Osteocyte (in vitro differentiated cells): ENCODE measurements around the gene AMDHD1. TPM values are rescaled to one million over a fixed set of nuclear protein-coding genes. Genes with fewer than 3 reads are reported as not detected.

ENCODE experiments used
- DNase-seq: peaks from one replicate; pipeline ENCODE4 v3.0.0; 2021; ENCODE audit warnings: mixed read lengths; ENCODE audit not compliant: unreplicated experiment; ENCODE audit errors: extremely low spot score
- H3K27ac Mint-ChIP-seq: one replicate; pipeline ENCODE4 v1.8.0; 2021; ENCODE audit warnings: mild to moderate bottlenecking, mixed read lengths; ENCODE audit not compliant: unreplicated experiment
- H3K27me3 Mint-ChIP-seq: one replicate; pipeline ENCODE4 v1.8.0; 2021; ENCODE audit warnings: mixed read lengths; ENCODE audit not compliant: unreplicated experiment
- H3K36me3 Mint-ChIP-seq: one replicate; pipeline ENCODE4 v1.8.0; 2021; ENCODE audit warnings: mixed read lengths; ENCODE audit not compliant: unreplicated experiment
- H3K4me1 Mint-ChIP-seq: one replicate; pipeline ENCODE4 v1.8.0; 2021; ENCODE audit warnings: mixed read lengths; ENCODE audit not compliant: unreplicated experiment
- H3K4me3 Mint-ChIP-seq: one replicate; pipeline ENCODE4 v1.8.0; 2021; ENCODE audit warnings: mild to moderate bottlenecking, moderate library complexity, mixed read lengths; ENCODE audit not compliant: unreplicated experiment
- H3K9me3 Mint-ChIP-seq: one replicate; pipeline ENCODE4 v1.8.0; 2021; ENCODE audit warnings: mixed read lengths; ENCODE audit not compliant: unreplicated experiment
- total RNA-seq: library from RNA; stranded (reverse); gene quantifications from 2 replicates; pipeline ENCODE4 v1.2.1, GENCODE V29; 2021
- TF ChIP-seq, protein P1 (sequence below): fragments of 200-600 bp; sonication (generic); IDR thresholded peaks from 2 replicates; pipeline ENCODE4 v1.5.0; 2021; ENCODE audit warnings: antibody characterized with exemption, mild to moderate bottlenecking, moderate library complexity

The AMDHD1 gene
- total RNA-seq, 1 donor from 2014 or later, result not detected

DNA sequence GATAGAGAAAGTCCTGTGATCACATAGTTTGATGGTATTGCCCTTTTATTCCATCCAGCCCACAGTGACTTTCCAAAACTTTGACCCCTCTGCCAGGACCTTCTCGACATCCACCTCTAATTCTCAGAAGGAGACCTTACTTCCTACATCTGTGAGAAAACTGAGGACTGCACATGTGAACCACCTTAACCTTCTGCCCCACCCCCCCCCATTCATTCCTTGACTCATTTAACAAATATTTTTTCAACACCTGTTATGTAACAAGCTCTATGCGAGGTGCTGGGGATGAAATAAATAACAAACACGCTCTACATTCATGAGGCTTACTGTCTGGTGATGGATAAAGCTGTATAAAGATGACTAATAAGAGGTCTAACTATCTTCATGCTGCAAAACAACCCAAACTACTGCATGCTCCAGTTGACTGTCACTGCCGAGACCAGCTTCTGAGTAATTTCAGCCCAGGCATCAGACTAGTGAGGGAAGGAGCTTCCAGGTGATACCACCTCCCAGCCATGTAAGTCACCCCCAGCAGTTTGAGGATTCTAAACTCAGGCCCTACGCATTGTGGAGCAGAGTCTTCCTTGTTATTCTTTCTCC lies 54.9 kb downstream of the AMDHD1 start:
- TF ChIP-seq, protein P1, sequence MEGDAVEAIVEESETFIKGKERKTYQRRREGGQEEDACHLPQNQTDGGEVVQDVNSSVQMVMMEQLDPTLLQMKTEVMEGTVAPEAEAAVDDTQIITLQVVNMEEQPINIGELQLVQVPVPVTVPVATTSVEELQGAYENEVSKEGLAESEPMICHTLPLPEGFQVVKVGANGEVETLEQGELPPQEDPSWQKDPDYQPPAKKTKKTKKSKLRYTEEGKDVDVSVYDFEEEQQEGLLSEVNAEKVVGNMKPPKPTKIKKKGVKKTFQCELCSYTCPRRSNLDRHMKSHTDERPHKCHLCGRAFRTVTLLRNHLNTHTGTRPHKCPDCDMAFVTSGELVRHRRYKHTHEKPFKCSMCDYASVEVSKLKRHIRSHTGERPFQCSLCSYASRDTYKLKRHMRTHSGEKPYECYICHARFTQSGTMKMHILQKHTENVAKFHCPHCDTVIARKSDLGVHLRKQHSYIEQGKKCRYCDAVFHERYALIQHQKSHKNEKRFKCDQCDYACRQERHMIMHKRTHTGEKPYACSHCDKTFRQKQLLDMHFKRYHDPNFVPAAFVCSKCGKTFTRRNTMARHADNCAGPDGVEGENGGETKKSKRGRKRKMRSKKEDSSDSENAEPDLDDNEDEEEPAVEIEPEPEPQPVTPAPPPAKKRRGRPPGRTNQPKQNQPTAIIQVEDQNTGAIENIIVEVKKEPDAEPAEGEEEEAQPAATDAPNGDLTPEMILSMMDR, result no peak
- Mint-ChIP-seq H3K4me1 (no peaks in the 10 kb centered on the region), H3K27ac (no peak overlapping the region), H3K9me3 (no peaks in the 10 kb centered on the region), H3K4me3 (no peak overlapping the region), H3K27me3 (no peaks in the 10 kb centered on the region), H3K36me3 (peaks cover 14% of the 10 kb centered on the region)
- DNase-seq, result no peak

DNA sequence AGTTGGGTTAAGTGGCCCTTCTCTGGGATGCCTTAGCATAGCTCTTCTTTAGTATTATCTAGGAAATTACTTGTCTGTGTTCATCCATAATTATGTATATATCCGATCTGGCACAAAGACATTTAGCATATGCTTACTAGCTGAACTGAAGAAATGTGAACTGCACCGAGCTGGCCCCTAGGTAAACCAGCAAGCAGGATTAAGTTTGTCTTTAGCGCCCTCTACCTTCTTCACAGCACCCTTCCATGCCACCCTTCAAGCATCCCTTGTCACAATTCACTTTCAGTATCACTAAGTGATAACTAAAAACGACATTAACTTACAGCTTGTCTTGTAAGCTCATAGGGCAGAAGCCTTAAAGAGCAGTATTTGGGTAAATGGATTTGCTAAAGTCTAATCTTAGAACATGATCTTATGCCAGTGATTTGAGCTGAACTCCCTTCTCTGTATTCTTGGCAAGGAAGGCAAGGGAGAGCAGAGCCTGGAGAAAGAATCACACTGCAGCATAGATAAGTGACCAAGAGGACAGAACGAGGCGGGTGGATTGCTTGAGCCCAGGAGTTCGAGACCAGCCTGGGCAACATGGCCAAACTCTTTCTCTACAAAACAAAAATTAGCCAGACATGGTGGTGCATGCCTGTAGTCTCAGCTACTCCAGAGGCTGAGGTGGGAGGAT lies 55.6 kb downstream of the AMDHD1 start:
- Mint-ChIP-seq H3K9me3 (no peaks in the 10 kb centered on the region), H3K36me3 (peaks cover 14% of the 10 kb centered on the region), H3K27me3 (no peaks in the 10 kb centered on the region), H3K4me3 (no peak overlapping the region), H3K27ac (no peak overlapping the region), H3K4me1 (no peaks in the 10 kb centered on the region)
- TF ChIP-seq, protein P1, result peak; percentile 77
- DNase-seq, result no peak

DNA sequence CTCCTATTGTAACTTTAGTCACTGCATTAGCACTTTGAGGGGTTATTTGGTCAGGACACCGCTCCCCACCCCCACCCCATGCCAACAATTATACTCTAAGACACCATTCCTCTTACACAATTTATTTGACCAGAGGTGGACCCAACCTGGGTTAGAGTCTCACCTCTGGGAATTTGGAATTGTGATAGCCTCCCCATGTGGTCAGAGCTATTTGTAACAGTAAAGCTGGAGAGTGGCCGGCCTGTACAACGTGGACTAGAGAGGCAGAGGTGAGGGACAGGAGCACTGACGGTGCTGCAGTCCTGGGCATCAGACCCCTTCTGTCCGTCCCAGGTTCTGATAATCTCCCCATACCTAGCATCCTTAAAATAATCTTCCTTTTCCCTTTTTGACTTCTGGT lies 56.4 kb downstream of the AMDHD1 start:
- H3K27ac Mint-ChIP-seq, result no peak overlapping the region
- H3K4me3 Mint-ChIP-seq, result no peak overlapping the region
- no peaks in the 10 kb centered on the region for H3K4me1 Mint-ChIP-seq
- DNase-seq, result no peak
- TF ChIP-seq, protein P1, result no peak
- peaks cover 18% of the 10 kb centered on the region for H3K36me3 Mint-ChIP-seq
- no peaks in the 10 kb centered on the region for H3K9me3 Mint-ChIP-seq
- no peaks in the 10 kb centered on the region for H3K27me3 Mint-ChIP-seq

DNA sequence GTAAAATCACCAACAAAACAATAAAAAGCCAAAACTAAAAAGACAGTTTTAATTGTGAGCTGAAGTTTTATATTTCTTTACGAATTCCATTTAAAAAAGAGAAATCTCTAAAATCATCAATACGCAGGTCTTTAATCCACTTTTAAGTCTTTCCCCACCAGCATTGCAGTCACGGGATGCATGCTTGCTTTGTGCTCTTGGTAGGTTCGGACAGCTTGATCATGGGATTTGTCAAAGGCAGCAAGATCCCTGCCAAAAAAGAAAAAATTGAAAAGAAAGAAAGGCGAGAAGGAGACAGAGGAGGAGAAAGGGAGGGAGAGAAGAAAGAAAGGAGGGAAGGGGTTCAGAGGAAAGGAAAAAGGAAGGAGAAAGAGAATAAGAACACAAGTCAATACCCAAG lies 57.7 kb downstream of the AMDHD1 start:
- Mint-ChIP-seq H3K9me3 (no peaks in the 10 kb centered on the region), H3K4me3 (no peak overlapping the region), H3K27me3 (no peaks in the 10 kb centered on the region), H3K27ac (no peak overlapping the region), H3K36me3 (peaks cover 30% of the 10 kb centered on the region), H3K4me1 (no peaks in the 10 kb centered on the region)
- TF ChIP-seq, protein P1, result no peak
- no peak for DNase-seq

DNA sequence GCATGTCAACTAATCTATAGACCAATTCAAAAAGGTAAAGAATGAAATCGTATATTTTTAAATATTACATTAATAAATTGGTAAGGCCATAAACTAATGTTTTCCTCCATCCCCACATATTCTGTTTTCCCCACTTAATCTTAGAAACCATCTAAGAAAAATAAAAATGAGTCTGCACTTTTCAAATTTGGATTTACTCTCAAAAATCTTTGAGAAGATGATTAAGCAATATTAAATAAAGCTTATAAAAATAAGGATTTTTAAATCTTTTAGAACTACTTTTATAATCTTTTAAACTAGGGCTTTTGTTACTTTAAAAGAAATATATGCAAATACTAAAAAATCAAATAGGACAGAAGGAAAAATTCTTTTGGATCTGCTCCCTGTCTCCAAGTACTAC lies 63.6 kb downstream of the AMDHD1 start:
- H3K36me3 Mint-ChIP-seq, result peaks cover 44% of the 10 kb centered on the region
- H3K4me3 Mint-ChIP-seq, result no peak overlapping the region
- TF ChIP-seq, protein P1, result no peak
- no peak overlapping the region for H3K27ac Mint-ChIP-seq
- no peak for DNase-seq
- no peaks in the 10 kb centered on the region for H3K27me3 Mint-ChIP-seq
- no peaks in the 10 kb centered on the region for H3K9me3 Mint-ChIP-seq
- H3K4me1 Mint-ChIP-seq, result no peaks in the 10 kb centered on the region
